ENCODE measurements around the gene KIAA1328.

KIAA1328 gene

GRCh38 chr18:36950960-36951359 is 122.0 kb downstream of the KIAA1328 start:
- no peak for DNase-seq (ENCODE audit: low read depth in 2 of 2)

GRCh38 chr18:36953047-36953446 is 124.1 kb downstream of the KIAA1328 start:
- no peak for DNase-seq (ENCODE audit: low read depth in 2 of 2)

- DNase-seq (ENCODE audit: low read depth in 2 of 2) = no peak
These were observed 131.1 kb downstream of the KIAA1328 start for GRCh38 chr18:36960038-36960437.

- DNase-seq (ENCODE audit: low read depth in 2 of 2) = no peak
These were observed 134.5 kb downstream of the KIAA1328 start for GRCh38 chr18:36963464-36963863.

GRCh38 chr18:36974686-36975085 is 145.8 kb downstream of the KIAA1328 start:
- no peak for DNase-seq (ENCODE audit: low read depth in 2 of 2)

- no peak for DNase-seq (ENCODE audit: low read depth in 2 of 2)
These were observed 148.2 kb downstream of the KIAA1328 start for GRCh38 chr18:36977121-36977520.

GRCh38 chr18:36993068-36993467 is 164.1 kb downstream of the KIAA1328 start:
- DNase-seq (ENCODE audit: low read depth in 2 of 2) = no peak

GRCh38 chr18:37006742-37007141 is 177.8 kb downstream of the KIAA1328 start:
- DNase-seq (ENCODE audit: low read depth in 2 of 2) = no peak

- no peak for DNase-seq (ENCODE audit: low read depth in 2 of 2)
These were observed 183.5 kb downstream of the KIAA1328 start for GRCh38 chr18:37012452-37012851.

- DNase-seq (ENCODE audit: low read depth in 2 of 2) = no peak
These were observed 190.4 kb downstream of the KIAA1328 start for GRCh38 chr18:37019157-37019827.

- no peak for DNase-seq (ENCODE audit: low read depth in 2 of 2)
These were observed 204.5 kb downstream of the KIAA1328 start for GRCh38 chr18:37033419-37033818.

- DNase-seq (ENCODE audit: low read depth in 2 of 2) = no peak
These were observed 213.5 kb downstream of the KIAA1328 start for GRCh38 chr18:37042381-37042780.

- no peak for DNase-seq (ENCODE audit: low read depth in 2 of 2)
These were observed 226.3 kb downstream of the KIAA1328 start for GRCh38 chr18:37055137-37055802.

- no peak for DNase-seq (ENCODE audit: low read depth in 2 of 2)
These were observed 235.3 kb downstream of the KIAA1328 start for GRCh38 chr18:37064187-37064586.

GRCh38 chr18:37065254-37065653 is 236.3 kb downstream of the KIAA1328 start:
- DNase-seq (ENCODE audit: low read depth in 2 of 2) = no peak

- DNase-seq (ENCODE audit: low read depth in 2 of 2) = no peak
These were observed 256.0 kb downstream of the KIAA1328 start for GRCh38 chr18:37084912-37085311.

GRCh38 chr18:37085362-37085761 is 256.4 kb downstream of the KIAA1328 start:
- DNase-seq (ENCODE audit: low read depth in 2 of 2) = no peak

- DNase-seq (ENCODE audit: low read depth in 2 of 2) = no peak
These were observed 279.0 kb downstream of the KIAA1328 start for GRCh38 chr18:37107748-37108522.

GRCh38 chr18:37122877-37123276 is 293.9 kb downstream of the KIAA1328 start:
- DNase-seq (ENCODE audit: low read depth in 2 of 2) = no peak

GRCh38 chr18:37124516-37124915 is 295.6 kb downstream of the KIAA1328 start:
- no peak for DNase-seq (ENCODE audit: low read depth in 2 of 2)

GRCh38 chr18:37135177-37135576 is 306.2 kb downstream of the KIAA1328 start:
- no peak for DNase-seq (ENCODE audit: low read depth in 2 of 2)

- DNase-seq (ENCODE audit: low read depth in 2 of 2) = no peak
These were observed 309.5 kb downstream of the KIAA1328 start for GRCh38 chr18:37138456-37138855.

GRCh38 chr18:37139876-37140275 is 310.9 kb downstream of the KIAA1328 start:
- DNase-seq (ENCODE audit: low read depth in 2 of 2) = no peak

Data from stimulated activated CD8-positive, alpha-beta memory T cell treated with anti-CD3 and anti-CD28 coated beads, Interleukin-15, amount 100 ng/mL, for 4 hours (primary cell).